Gastroesophageal sphincter (tissue), 3 donors: ENCODE data around the gene LTBP1.

Experiments
- CTCF ChIP-seq, 4 experiments: fragments of 200-600 bp in 2 of 4; fragments of 450-650 bp in 2 of 4; sonication (generic) in 1 of 4; IDR thresholded peaks; one replicate each; pipeline ENCODE4 v1.5.1; 2017 to 2019; ENCODE audit warnings: antibody characterized with exemption in 4 of 4, mild to moderate bottlenecking in 2 of 4, moderate library complexity in 2 of 4
- POLR2AphosphoS5 ChIP-seq: sonication (generic); formaldehyde crosslinking; IDR thresholded peaks from one replicate; pipeline ENCODE4 v1.6.1; 2017; ENCODE audit warnings: antibody characterized with exemption

GRCh38 chr2:33369191-33369590 is 422.4 kb downstream of the LTBP1 start:
- no peak for TF ChIP-seq CTCF (IDR thresholded peaks at IDR 0.05)
- no peak for TF ChIP-seq POLR2AphosphoS5
